Astrocyte of the spinal cord (primary cell): ENCODE data around the gene ST3GAL3.
A peak's percentile ranks its signal among the peaks of the same experiment; 100 is the strongest.

Experiments used
- DNase-seq: peaks from one replicate; pipeline ENCODE4 v3.0.0; 2011; ENCODE audit warnings: low read depth, low spot score
- H3K4me3 ChIP-seq: 2 replicates; pipeline ENCODE4 v1.5.1; 2011; ENCODE audit warnings: low read depth, mild to moderate bottlenecking, low read length, moderate library complexity
- in situ Hi-C: cut with HindIII; loops from 2 replicates; pipeline ENCODE4 v1.10.0; 2017; ENCODE audit warnings: low sequenced_read_pairs
- TF ChIP-seq, protein P1 (sequence below): IDR thresholded peaks from 2 replicates; pipeline ENCODE4 v1.5.1; 2012; ENCODE audit warnings: low read depth, mild to moderate bottlenecking, low read length, inconsistent platforms

ST3GAL3 gene

DNA sequence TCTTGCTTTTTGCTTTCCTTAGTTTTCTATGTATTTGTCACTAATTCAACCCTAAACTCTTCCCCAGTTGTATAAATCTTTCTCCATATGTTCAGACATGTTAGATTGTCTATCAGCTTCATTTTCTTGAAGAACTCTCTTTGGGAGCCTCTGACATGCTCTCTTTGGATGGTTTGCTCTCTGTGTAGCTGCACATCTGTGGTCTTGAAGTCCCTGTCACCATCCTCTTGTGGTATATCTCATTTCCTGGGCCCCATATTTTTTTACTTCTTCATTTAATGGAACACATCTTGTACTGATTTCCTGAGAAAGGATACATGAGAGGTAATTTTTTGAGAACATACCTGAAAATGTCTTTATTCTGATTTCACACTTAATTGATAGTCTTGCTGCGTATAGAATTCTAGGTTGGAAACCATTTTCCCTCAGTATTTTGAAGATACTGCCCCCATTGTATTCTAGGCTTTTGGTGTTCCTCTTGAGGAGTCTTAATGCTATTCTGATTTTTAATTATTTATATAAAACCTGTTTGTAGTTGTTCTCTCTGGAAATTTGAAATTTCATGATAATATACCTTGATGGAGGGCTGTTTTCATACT lies 72.6 kb downstream of the ST3GAL3 start:
- TF ChIP-seq, protein P1, sequence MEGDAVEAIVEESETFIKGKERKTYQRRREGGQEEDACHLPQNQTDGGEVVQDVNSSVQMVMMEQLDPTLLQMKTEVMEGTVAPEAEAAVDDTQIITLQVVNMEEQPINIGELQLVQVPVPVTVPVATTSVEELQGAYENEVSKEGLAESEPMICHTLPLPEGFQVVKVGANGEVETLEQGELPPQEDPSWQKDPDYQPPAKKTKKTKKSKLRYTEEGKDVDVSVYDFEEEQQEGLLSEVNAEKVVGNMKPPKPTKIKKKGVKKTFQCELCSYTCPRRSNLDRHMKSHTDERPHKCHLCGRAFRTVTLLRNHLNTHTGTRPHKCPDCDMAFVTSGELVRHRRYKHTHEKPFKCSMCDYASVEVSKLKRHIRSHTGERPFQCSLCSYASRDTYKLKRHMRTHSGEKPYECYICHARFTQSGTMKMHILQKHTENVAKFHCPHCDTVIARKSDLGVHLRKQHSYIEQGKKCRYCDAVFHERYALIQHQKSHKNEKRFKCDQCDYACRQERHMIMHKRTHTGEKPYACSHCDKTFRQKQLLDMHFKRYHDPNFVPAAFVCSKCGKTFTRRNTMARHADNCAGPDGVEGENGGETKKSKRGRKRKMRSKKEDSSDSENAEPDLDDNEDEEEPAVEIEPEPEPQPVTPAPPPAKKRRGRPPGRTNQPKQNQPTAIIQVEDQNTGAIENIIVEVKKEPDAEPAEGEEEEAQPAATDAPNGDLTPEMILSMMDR, result no peak
- in situ Hi-C loops, result no loop called here
- no peak for DNase-seq
- H3K4me3 ChIP-seq, result no peak overlapping the region

- H3K4me3 ChIP-seq, result no peak overlapping the region
- in situ Hi-C loops, result no loop called here
- TF ChIP-seq, protein P1, result no peak
- no peak for DNase-seq
Observed at GRCh38 chr1:43781574-43781973, 74.2 kb downstream of the ST3GAL3 start.

- TF ChIP-seq, protein P1, result no peak
- in situ Hi-C loops, result no loop called here
- no peak overlapping the region for H3K4me3 ChIP-seq
- no peak for DNase-seq
Observed at GRCh38 chr1:43783096-43783670, 75.8 kb downstream of the ST3GAL3 start.

- TF ChIP-seq, protein P1, result no peak
- no peak overlapping the region for H3K4me3 ChIP-seq
- peak; percentile 32 for DNase-seq
- in situ Hi-C loops, result no loop called here
Observed at GRCh38 chr1:43783671-43784205, 76.4 kb downstream of the ST3GAL3 start.

- in situ Hi-C loops, result no loop called here
- TF ChIP-seq, protein P1, result no peak
- no peak overlapping the region for H3K4me3 ChIP-seq
- no peak for DNase-seq
Observed at GRCh38 chr1:43786201-43786958, 79.0 kb downstream of the ST3GAL3 start.

GRCh38 chr1:43786960-43787359 lies 79.6 kb downstream of the ST3GAL3 start:
- H3K4me3 ChIP-seq, result no peak overlapping the region
- in situ Hi-C loops, result no loop called here
- TF ChIP-seq, protein P1, result no peak
- peak; percentile 38 for DNase-seq
